Neural cell (in vitro differentiated cells): ENCODE data around the gene CTRB2. TPM values are rescaled to one million over a fixed set of nuclear protein-coding genes. Genes with fewer than 3 reads are reported as not detected.

ENCODE experiments used
- H2AFZ ChIP-seq: fragments of 200-600, 300-800 bp; sonication (generic), shearing (Covaris generic); 2 replicates; pipeline ENCODE4 v1.6.0; 2014; ENCODE audit warnings: low read depth, mild to moderate bottlenecking, antibody characterized with exemption, low read length, moderate library complexity
- H3F3A ChIP-seq: fragments of 200-600 bp; shearing (Covaris generic); 2 replicates; pipeline ENCODE4 v1.6.1; 2016; ENCODE audit warnings: mild to moderate bottlenecking, moderate library complexity, mixed read lengths, antibody characterized with exemption, low read length; ENCODE audit not compliant: insufficient read depth, poor library complexity, severe bottlenecking
- H3K27ac ChIP-seq: fragments of 200-600, 300-800 bp; sonication (generic), shearing (Covaris generic); 2 replicates; pipeline ENCODE4 v1.5.1; 2014; ENCODE audit warnings: mild to moderate bottlenecking, low read length, moderate library complexity
- H3K27me3 ChIP-seq: fragments of 300-800, 200-600 bp; sonication (generic), shearing (Covaris generic); 2 replicates; pipeline ENCODE4 v1.6.0; 2014; ENCODE audit warnings: mild to moderate bottlenecking, low read depth, low read length, moderate library complexity; ENCODE audit not compliant: insufficient read depth
- H3K36me3 ChIP-seq: fragments of 300-800, 200-600 bp; sonication (generic), shearing (Covaris generic); 2 replicates; pipeline ENCODE4 v1.5.1; 2014; ENCODE audit warnings: mild to moderate bottlenecking, antibody characterized with exemption, low read length, moderate library complexity; ENCODE audit not compliant: insufficient read depth
- H3K4me2 ChIP-seq: fragments of 300-800, 200-600 bp; sonication (generic), shearing (Covaris generic); 2 replicates; pipeline ENCODE4 v1.6.0; 2014; ENCODE audit warnings: mild to moderate bottlenecking, low read length
- H3K4me3 ChIP-seq: fragments of 300-800, 200-600 bp; sonication (generic), shearing (Covaris generic); 2 replicates; pipeline ENCODE4 v1.5.1; 2014; ENCODE audit warnings: mild to moderate bottlenecking, low read length, moderate library complexity
- H3K79me2 ChIP-seq: fragments of 200-600 bp; shearing (Covaris generic); replicated peaks from 2 replicates; pipeline ENCODE4 v1.6.0; 2014; ENCODE audit warnings: mild to moderate bottlenecking, low read length, moderate library complexity; ENCODE audit not compliant: insufficient read depth
- H3K9ac ChIP-seq: fragments of 300-800, 200-600 bp; sonication (generic), shearing (Covaris generic); 2 replicates; pipeline ENCODE4 v1.6.1; 2016; ENCODE audit warnings: mild to moderate bottlenecking, low read length, mixed read lengths
- H3K9me2 ChIP-seq: fragments of 200-600 bp; shearing (Covaris generic); 2 replicates; pipeline ENCODE4 v1.6.1; 2016; ENCODE audit warnings: mild to moderate bottlenecking, low read length, mixed read lengths; ENCODE audit not compliant: insufficient read depth
- H3K9me3 ChIP-seq: fragments of 200-600, 300-800 bp; sonication (generic), shearing (Covaris generic); 2 replicates; pipeline ENCODE4 v1.6.1; 2016; ENCODE audit warnings: mild to moderate bottlenecking, mixed run types, low read length, moderate library complexity, mixed read lengths
- H4K20me1 ChIP-seq: fragments of 200-600 bp; shearing (Covaris generic); 2 replicates; pipeline ENCODE4 v1.6.1; 2016; ENCODE audit warnings: mild to moderate bottlenecking, mixed run types; ENCODE audit not compliant: insufficient read depth
- CTCF ChIP-seq: fragments of 450-650 bp; IDR thresholded peaks from 2 replicates; pipeline ENCODE4 v1.5.1; 2014; ENCODE audit warnings: antibody characterized with exemption, mild to moderate bottlenecking, moderate library complexity; ENCODE audit not compliant: poor library complexity, severe bottlenecking
- EP300 ChIP-seq: fragments of 450-650 bp; conservative IDR thresholded peaks from 2 replicates; pipeline ENCODE4 v1.6.1; 2014; ENCODE audit warnings: antibody characterized with exemption, mild to moderate bottlenecking, moderate library complexity; ENCODE audit not compliant: poor library complexity, severe bottlenecking
- EZH2 ChIP-seq: fragments of 200-600, 300-800 bp; shearing (Covaris generic), sonication (generic); IDR thresholded peaks from 2 replicates; pipeline ENCODE4 v1.6.1; 2014; ENCODE audit warnings: antibody characterized with exemption, low read length, borderline replicate concordance, mild to moderate bottlenecking; ENCODE audit not compliant: insufficient read depth, poor library complexity, severe bottlenecking
- MXI1 ChIP-seq: fragments of 450-650 bp; conservative IDR thresholded peaks from 2 replicates; pipeline ENCODE4 v1.6.1; 2014; ENCODE audit warnings: antibody characterized with exemption, mild to moderate bottlenecking; ENCODE audit not compliant: poor library complexity, severe bottlenecking
- POLR2AphosphoS5 ChIP-seq: IDR thresholded peaks from 2 replicates; pipeline ENCODE4 v1.6.1; 2012
- RAD21 ChIP-seq: fragments of 450-650 bp; conservative IDR thresholded peaks from 2 replicates; pipeline ENCODE4 v1.6.1; 2014; ENCODE audit warnings: antibody characterized with exemption, mild to moderate bottlenecking, moderate library complexity
- SMC3 ChIP-seq: fragments of 450-650 bp; conservative IDR thresholded peaks from 2 replicates; pipeline ENCODE4 v1.6.1; 2014; ENCODE audit warnings: antibody characterized with exemption, mild to moderate bottlenecking, moderate library complexity; ENCODE audit not compliant: poor library complexity
- TAF1 ChIP-seq: IDR thresholded peaks from 2 replicates; pipeline ENCODE4 v1.6.1; 2012; ENCODE audit warnings: low read depth
- polyA plus RNA-seq: library from polyadenylated mRNA; depleted of rRNA; stranded (reverse); fragments of >200 nt; gene quantifications from 2 replicates; pipeline ENCODE4 v1.2.3, GENCODE V29; 2014
- TF ChIP-seq, protein P1 (sequence below): IDR thresholded peaks from 2 replicates; pipeline ENCODE4 v1.6.1; 2012; ENCODE audit warnings: borderline replicate concordance

Gene CTRB2
- polyA plus RNA-seq, 1 donor from 2014 or later = not detected

- no peak overlapping the region for H3K4me3 ChIP-seq
- H3K4me2 ChIP-seq = no peak overlapping the region
- TF ChIP-seq SMC3 = no peak
- no peak for TF ChIP-seq CTCF
- no peak for TF ChIP-seq MXI1
- no peak for TF ChIP-seq EP300
- no peak for TF ChIP-seq TAF1
- TF ChIP-seq RAD21 = no peak
- no peak for TF ChIP-seq POLR2AphosphoS5
- TF ChIP-seq, protein P1, sequence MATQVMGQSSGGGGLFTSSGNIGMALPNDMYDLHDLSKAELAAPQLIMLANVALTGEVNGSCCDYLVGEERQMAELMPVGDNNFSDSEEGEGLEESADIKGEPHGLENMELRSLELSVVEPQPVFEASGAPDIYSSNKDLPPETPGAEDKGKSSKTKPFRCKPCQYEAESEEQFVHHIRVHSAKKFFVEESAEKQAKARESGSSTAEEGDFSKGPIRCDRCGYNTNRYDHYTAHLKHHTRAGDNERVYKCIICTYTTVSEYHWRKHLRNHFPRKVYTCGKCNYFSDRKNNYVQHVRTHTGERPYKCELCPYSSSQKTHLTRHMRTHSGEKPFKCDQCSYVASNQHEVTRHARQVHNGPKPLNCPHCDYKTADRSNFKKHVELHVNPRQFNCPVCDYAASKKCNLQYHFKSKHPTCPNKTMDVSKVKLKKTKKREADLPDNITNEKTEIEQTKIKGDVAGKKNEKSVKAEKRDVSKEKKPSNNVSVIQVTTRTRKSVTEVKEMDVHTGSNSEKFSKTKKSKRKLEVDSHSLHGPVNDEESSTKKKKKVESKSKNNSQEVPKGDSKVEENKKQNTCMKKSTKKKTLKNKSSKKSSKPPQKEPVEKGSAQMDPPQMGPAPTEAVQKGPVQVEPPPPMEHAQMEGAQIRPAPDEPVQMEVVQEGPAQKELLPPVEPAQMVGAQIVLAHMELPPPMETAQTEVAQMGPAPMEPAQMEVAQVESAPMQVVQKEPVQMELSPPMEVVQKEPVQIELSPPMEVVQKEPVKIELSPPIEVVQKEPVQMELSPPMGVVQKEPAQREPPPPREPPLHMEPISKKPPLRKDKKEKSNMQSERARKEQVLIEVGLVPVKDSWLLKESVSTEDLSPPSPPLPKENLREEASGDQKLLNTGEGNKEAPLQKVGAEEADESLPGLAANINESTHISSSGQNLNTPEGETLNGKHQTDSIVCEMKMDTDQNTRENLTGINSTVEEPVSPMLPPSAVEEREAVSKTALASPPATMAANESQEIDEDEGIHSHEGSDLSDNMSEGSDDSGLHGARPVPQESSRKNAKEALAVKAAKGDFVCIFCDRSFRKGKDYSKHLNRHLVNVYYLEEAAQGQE = no peak
- TF ChIP-seq EZH2 = no peak
- no peaks in the 10 kb centered on the region for H3K27me3 ChIP-seq
- no peak overlapping the region for H3K27ac ChIP-seq
- no peak overlapping the region for H3K9ac ChIP-seq
- H3K79me2 ChIP-seq = no peaks in the 10 kb centered on the region
- no peaks in the 10 kb centered on the region for H3K36me3 ChIP-seq
- H2AFZ ChIP-seq = no peak overlapping the region
- H3K9me3 ChIP-seq = no peaks in the 10 kb centered on the region
- H3K9me2 ChIP-seq = no peaks in the 10 kb centered on the region
- H4K20me1 ChIP-seq = no peaks in the 10 kb centered on the region
- H3F3A ChIP-seq = no peaks in the 10 kb centered on the region
Observed at GRCh38 chr16:75188832-75189477, 18.0 kb downstream of the CTRB2 start.

DNA sequence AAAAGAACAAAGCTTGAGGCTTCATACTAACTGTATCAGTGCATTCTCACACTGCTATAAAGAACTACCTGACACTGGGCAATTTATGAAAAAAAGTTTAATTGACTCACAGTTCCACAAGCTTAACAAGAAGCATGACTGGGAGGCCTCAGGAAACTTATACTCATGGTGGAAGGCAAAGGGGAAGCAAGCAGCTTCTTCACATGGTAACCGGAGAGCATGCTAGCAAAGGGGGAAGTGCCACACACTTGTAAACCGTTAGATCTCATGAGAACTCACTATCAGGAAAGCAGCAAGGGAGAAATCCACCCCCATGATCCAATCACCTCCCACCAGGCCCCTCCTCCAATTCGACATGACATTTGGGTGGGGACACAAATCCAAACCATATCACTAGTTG lies 25.3 kb downstream of the CTRB2 start:
- TF ChIP-seq POLR2AphosphoS5 (no peak), TAF1 (no peak)
- no peak overlapping the region for H3K27ac ChIP-seq
- H3K79me2 ChIP-seq = no peaks in the 10 kb centered on the region
- no peak overlapping the region for H3K9ac ChIP-seq
- H3K27me3 ChIP-seq = no peaks in the 10 kb centered on the region
- no peaks in the 10 kb centered on the region for H3K9me2 ChIP-seq
- H4K20me1 ChIP-seq = no peaks in the 10 kb centered on the region
- no peaks in the 10 kb centered on the region for H3F3A ChIP-seq
- peaks cover 4% of the 10 kb centered on the region for H3K9me3 ChIP-seq
- no peaks in the 10 kb centered on the region for H3K36me3 ChIP-seq
- no peak overlapping the region for H3K4me2 ChIP-seq
- no peak overlapping the region for H3K4me3 ChIP-seq
- H2AFZ ChIP-seq = no peak overlapping the region

DNA sequence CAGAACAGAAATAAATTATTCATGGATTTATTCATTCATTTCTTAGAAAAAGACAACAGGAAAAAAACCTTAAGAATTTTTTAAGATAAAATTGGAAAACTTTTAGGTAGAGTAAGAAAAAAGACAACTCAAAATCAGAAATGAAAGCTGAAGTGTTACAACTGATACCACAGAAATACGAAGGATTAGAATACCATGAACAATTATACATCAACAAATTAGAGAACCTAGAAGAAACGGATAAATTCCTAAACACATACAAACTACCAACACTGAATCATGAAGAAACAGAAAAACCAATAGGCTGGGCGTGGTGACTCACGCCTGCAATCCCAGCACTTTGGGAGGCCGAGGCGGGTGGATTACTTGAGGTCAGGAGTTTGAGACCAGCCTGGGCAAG lies 27.8 kb downstream of the CTRB2 start:
- no peak overlapping the region for H3K27ac ChIP-seq
- no peaks in the 10 kb centered on the region for H4K20me1 ChIP-seq
- no peak overlapping the region for H3K9ac ChIP-seq
- TF ChIP-seq RAD21 (no peak), POLR2AphosphoS5 (no peak), SMC3 (no peak), CTCF (no peak), MXI1 (no peak), TAF1 (no peak), EP300 (no peak), EZH2 (no peak)
- TF ChIP-seq, protein P1 = no peak
- no peaks in the 10 kb centered on the region for H3K9me2 ChIP-seq
- no peaks in the 10 kb centered on the region for H3K79me2 ChIP-seq
- no peaks in the 10 kb centered on the region for H3F3A ChIP-seq
- no peaks in the 10 kb centered on the region for H3K27me3 ChIP-seq
- H3K4me3 ChIP-seq = no peak overlapping the region
- no peak overlapping the region for H2AFZ ChIP-seq
- H3K9me3 ChIP-seq = peaks cover 13% of the 10 kb centered on the region
- H3K4me2 ChIP-seq = no peak overlapping the region
- no peaks in the 10 kb centered on the region for H3K36me3 ChIP-seq
